ENCODE data around the gene ARF6.

Gene ARF6

GRCh38 chr14:49875640-49876198 lies 17.2 kb upstream of the ARF6 start:
- no peak overlapping the region for H3K4me2 ChIP-seq
- H3K4me1 ChIP-seq (ENCODE audit: low read depth, poor library complexity, severe bottlenecking), result peaks cover 18% of the 10 kb centered on the region
- TF ChIP-seq CTCF (conservative IDR thresholded peaks at IDR 0.05; ENCODE audit: low read depth, low read length), result no peak
- H2AFZ ChIP-seq (ENCODE audit: low read depth), result no peak overlapping the region
- H3K36me3 ChIP-seq (ENCODE audit: insufficient read depth), result no peaks in the 10 kb centered on the region
- H3K27me3 ChIP-seq (ENCODE audit: insufficient read depth, low read depth), result no peaks in the 10 kb centered on the region
- no peak overlapping the region for H3K9ac ChIP-seq
- no peak overlapping the region for H3K27ac ChIP-seq
- no peaks in the 10 kb centered on the region for H4K20me1 ChIP-seq (ENCODE audit: insufficient read depth)
- no peak overlapping the region for H3K4me3 ChIP-seq (IDR thresholded peaks at IDR 0.05; ENCODE audit: insufficient read depth, low read depth, low read length)
- H3K79me2 ChIP-seq (ENCODE audit: insufficient read depth, low read depth), result no peaks in the 10 kb centered on the region

- no peak overlapping the region for H3K9ac ChIP-seq
- H3K27ac ChIP-seq, result no peak overlapping the region
- TF ChIP-seq CTCF (conservative IDR thresholded peaks at IDR 0.05; ENCODE audit: low read depth, low read length), result no peak
- H2AFZ ChIP-seq (ENCODE audit: low read depth), result no peak overlapping the region
- no peaks in the 10 kb centered on the region for H4K20me1 ChIP-seq (ENCODE audit: insufficient read depth)
- H3K4me3 ChIP-seq (IDR thresholded peaks at IDR 0.05; ENCODE audit: insufficient read depth, low read depth, low read length), result no peak overlapping the region
- H3K27me3 ChIP-seq (ENCODE audit: insufficient read depth, low read depth), result no peaks in the 10 kb centered on the region
- H3K4me2 ChIP-seq, result no peak overlapping the region
- H3K36me3 ChIP-seq (ENCODE audit: insufficient read depth), result no peaks in the 10 kb centered on the region
- no peaks in the 10 kb centered on the region for H3K79me2 ChIP-seq (ENCODE audit: insufficient read depth, low read depth)
- H3K4me1 ChIP-seq (ENCODE audit: low read depth, poor library complexity, severe bottlenecking), result peaks cover 23% of the 10 kb centered on the region
These were observed 16.2 kb upstream of the ARF6 start for GRCh38 chr14:49876563-49877127.

- peak overlapping the region; percentile 6; the same call in 1 of the 2 replicates for H2AFZ ChIP-seq (ENCODE audit: low read depth)
- H3K9ac ChIP-seq, result no peak overlapping the region
These were observed 13.2 kb upstream of the ARF6 start for GRCh38 chr14:49879646-49880204.

More at GRCh38 chr14:49879646-49880204, 13.2 kb upstream of the ARF6 start:
- Histone ChIP-seq H3K36me3 (ENCODE audit: insufficient read depth) (no peaks in the 10 kb centered on the region), H3K79me2 (ENCODE audit: insufficient read depth, low read depth) (no peaks in the 10 kb centered on the region), H3K27me3 (ENCODE audit: insufficient read depth, low read depth) (no peaks in the 10 kb centered on the region), H3K4me3 (IDR thresholded peaks at IDR 0.05; ENCODE audit: insufficient read depth, low read depth, low read length) (no peak overlapping the region), H3K4me2 (peak overlapping the region; percentile 13; the same call in 1 of the 2 replicates), H3K27ac (peak overlapping the region; percentile 28; the same call in 1 of the 2 replicates), H3K4me1 (ENCODE audit: low read depth, poor library complexity, severe bottlenecking) (peaks cover 23% of the 10 kb centered on the region), H4K20me1 (ENCODE audit: insufficient read depth) (no peaks in the 10 kb centered on the region)
- TF ChIP-seq CTCF (conservative IDR thresholded peaks at IDR 0.05; ENCODE audit: low read depth, low read length), result peak; percentile 66; the same call in 1 of the 2 replicates

All from KMS-11 (cell line).